H1 (cell line): Measurements from ENCODE around the gene DUSP2. TPM values are rescaled to one million over a fixed set of nuclear protein-coding genes. Genes with fewer than 3 reads are reported as not detected.

Experiments used
- EGR1 ChIP-seq: IDR thresholded peaks from 2 replicates; pipeline ENCODE4 v1.6.1; 2011; ENCODE audit warnings: low read depth, low read length, borderline replicate concordance
- polyA plus RNA-seq, 7 experiments: library from polyadenylated mRNA; depleted of rRNA in 3 of 7; stranded (reverse) in 5 of 7; unstranded in 2 of 7; fragments of >200 nt in 5 of 7; fragments of 200-250 nt in 2 of 7; gene quantifications; 1 replicate in 5 of 7; 2 replicates in 1 of 7; 4 replicates in 1 of 7; pipeline versions ENCODE4 v1.2.1 to v1.2.3, GENCODE V29; 2011 to 2013; ENCODE audit warnings: missing spikeins in 2 of 7, mixed read lengths in 2 of 7
- total RNA-seq: library from RNA; stranded (reverse); fragmentation: NEBNext Ultra II Directional; extraction: Animal tissue kit (Norgen Biotek cat#: 25700); gene quantifications from 2 replicates; pipeline ENCODE4 v1.2.1, GENCODE V29; 2021
- TF ChIP-seq, protein P1 (sequence below): IDR thresholded peaks from 2 replicates; pipeline ENCODE4 v1.6.1; 2012; ENCODE audit warnings: inconsistent platforms

The DUSP2 gene
- total and polyA plus RNA-seq, 2 of the 8 experiments (the other 6 are each of a cell fraction or from before 2014, with no cell fraction given) = 10.1 to 10.4 TPM

DNA sequence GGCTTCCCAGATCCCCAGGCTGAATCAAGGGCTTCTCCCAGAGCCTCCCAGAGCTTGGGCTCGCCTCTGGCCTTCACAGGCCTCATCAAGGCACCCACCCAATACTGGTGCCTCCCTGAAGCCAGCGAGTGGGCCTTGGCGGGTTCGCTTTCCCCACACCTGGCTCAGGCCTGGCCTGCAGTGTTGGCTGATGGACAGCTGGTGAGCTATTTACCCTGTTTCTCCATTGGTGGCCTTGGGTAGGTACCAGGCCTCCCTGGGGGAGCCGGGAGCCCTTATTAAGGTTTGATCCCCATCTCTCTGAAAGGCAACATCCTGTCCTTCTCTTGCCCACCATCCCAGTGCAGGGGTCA is 18.2 kb upstream of the DUSP2 start (continued):
- TF ChIP-seq, protein P1, sequence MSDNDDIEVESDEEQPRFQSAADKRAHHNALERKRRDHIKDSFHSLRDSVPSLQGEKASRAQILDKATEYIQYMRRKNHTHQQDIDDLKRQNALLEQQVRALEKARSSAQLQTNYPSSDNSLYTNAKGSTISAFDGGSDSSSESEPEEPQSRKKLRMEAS = no peak
- no peak for TF ChIP-seq EGR1
